Measurements from ENCODE around the gene DNAJA3.

DNAJA3 gene

DNA sequence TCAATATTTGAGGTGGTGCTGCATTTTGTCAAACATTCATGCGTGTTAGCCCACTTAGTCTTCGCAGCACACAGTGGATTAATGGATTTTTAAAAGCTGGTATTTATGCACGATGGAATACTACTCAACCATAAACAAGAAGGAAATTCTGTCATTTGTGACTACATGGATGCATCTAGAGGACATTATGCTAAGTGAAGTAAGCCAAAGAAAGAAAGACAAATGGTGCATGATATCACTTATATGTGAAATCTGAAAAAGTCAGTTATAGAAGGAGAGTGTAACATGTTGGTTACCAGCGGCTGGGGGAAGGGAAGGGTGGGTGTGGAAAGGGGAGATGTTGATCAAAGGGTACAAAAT lies 73.5 kb downstream of the DNAJA3 start:
- H3K4me1 ChIP-seq, result peaks cover 5% of the 10 kb centered on the region
- no peak overlapping the region for H3K9ac ChIP-seq

DNA sequence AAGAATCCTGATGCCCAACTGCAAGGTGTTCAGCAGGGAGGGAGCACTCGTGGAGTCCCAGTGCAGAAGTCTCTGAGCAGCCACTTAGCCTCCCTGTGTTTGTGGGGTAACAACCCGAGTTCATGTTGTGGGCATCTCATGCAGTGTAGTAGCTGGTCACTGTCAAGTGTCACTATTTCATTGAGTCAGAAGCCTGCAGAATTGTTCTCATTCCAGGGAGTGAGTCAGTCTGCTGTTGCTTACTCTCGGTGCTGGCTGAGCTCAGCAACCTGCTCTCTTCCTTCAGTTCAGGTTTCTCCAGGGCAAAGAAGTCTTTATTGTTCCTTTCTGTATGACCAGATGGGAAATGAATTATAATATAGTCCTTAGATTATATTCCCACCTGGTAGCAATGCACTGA lies 74.6 kb downstream of the DNAJA3 start:
- Histone ChIP-seq H3K9me3 (ENCODE audit: control insufficient read depth, low read length) (no peaks in the 10 kb centered on the region), H3K27me3 (ENCODE audit: control insufficient read depth, insufficient read depth, low read length) (no peaks in the 10 kb centered on the region), H3K4me2 (ENCODE audit: low read length) (no peak overlapping the region), H3K27ac (no peak overlapping the region), H3K36me3 (ENCODE audit: control insufficient read depth, insufficient read depth, low read length) (no peaks in the 10 kb centered on the region), H2AFZ (no peak overlapping the region), H3K4me3 (ENCODE audit: low read depth, low read length) (no peak overlapping the region), H3K9ac (no peak overlapping the region), H3K79me2 (peaks cover 7% of the 10 kb centered on the region), H3K4me1 (peaks cover 5% of the 10 kb centered on the region)
- TF ChIP-seq, protein P1, sequence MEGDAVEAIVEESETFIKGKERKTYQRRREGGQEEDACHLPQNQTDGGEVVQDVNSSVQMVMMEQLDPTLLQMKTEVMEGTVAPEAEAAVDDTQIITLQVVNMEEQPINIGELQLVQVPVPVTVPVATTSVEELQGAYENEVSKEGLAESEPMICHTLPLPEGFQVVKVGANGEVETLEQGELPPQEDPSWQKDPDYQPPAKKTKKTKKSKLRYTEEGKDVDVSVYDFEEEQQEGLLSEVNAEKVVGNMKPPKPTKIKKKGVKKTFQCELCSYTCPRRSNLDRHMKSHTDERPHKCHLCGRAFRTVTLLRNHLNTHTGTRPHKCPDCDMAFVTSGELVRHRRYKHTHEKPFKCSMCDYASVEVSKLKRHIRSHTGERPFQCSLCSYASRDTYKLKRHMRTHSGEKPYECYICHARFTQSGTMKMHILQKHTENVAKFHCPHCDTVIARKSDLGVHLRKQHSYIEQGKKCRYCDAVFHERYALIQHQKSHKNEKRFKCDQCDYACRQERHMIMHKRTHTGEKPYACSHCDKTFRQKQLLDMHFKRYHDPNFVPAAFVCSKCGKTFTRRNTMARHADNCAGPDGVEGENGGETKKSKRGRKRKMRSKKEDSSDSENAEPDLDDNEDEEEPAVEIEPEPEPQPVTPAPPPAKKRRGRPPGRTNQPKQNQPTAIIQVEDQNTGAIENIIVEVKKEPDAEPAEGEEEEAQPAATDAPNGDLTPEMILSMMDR (IDR thresholded peaks at IDR 0.05), result no peak

More for the DNA sequence above, 73.5 kb downstream of the DNAJA3 start:
- no peak overlapping the region for H2AFZ ChIP-seq
- no peaks in the 10 kb centered on the region for H3K9me3 ChIP-seq (ENCODE audit: control insufficient read depth, low read length)
- no peak overlapping the region for H3K4me3 ChIP-seq (ENCODE audit: low read depth, low read length)
- H3K27ac ChIP-seq, result no peak overlapping the region
- H3K79me2 ChIP-seq, result peaks cover 7% of the 10 kb centered on the region
- H3K36me3 ChIP-seq (ENCODE audit: control insufficient read depth, insufficient read depth, low read length), result no peaks in the 10 kb centered on the region
- no peaks in the 10 kb centered on the region for H3K27me3 ChIP-seq (ENCODE audit: control insufficient read depth, insufficient read depth, low read length)
- no peak overlapping the region for H3K4me2 ChIP-seq (ENCODE audit: low read length)
- TF ChIP-seq, protein P1 (IDR thresholded peaks at IDR 0.05), result no peak

DNA sequence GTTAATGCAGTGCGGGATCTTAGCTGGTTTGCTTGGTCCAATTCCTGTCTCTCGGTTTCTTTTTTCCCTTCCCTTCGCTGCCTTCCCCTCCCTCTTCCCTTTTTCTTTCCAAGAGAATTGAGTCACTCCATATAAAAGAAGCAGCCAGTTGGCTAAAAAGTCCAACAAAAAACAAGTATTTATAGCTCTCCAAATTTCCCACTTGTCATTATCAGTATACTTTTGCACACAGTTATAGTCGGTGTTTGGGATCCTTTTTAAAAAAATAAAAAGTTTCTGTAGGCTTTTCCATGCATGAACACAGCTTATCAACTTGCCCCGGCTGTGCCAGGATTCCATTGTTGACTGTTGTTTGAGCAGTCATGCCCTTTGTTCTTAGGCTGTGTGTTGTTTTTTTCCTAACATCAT lies 75.4 kb downstream of the DNAJA3 start:
- no peak overlapping the region for H2AFZ ChIP-seq
- H3K79me2 ChIP-seq, result peaks cover 7% of the 10 kb centered on the region
- peaks cover 5% of the 10 kb centered on the region for H3K4me1 ChIP-seq
- TF ChIP-seq, protein P1 (IDR thresholded peaks at IDR 0.05), result no peak
- H3K27ac ChIP-seq, result no peak overlapping the region
- no peaks in the 10 kb centered on the region for H3K9me3 ChIP-seq (ENCODE audit: control insufficient read depth, low read length)
- no peaks in the 10 kb centered on the region for H3K27me3 ChIP-seq (ENCODE audit: control insufficient read depth, insufficient read depth, low read length)
- H3K4me2 ChIP-seq (ENCODE audit: low read length), result no peak overlapping the region
- H3K9ac ChIP-seq, result no peak overlapping the region
- H3K4me3 ChIP-seq (ENCODE audit: low read depth, low read length), result no peak overlapping the region
- no peaks in the 10 kb centered on the region for H3K36me3 ChIP-seq (ENCODE audit: control insufficient read depth, insufficient read depth, low read length)

DNA sequence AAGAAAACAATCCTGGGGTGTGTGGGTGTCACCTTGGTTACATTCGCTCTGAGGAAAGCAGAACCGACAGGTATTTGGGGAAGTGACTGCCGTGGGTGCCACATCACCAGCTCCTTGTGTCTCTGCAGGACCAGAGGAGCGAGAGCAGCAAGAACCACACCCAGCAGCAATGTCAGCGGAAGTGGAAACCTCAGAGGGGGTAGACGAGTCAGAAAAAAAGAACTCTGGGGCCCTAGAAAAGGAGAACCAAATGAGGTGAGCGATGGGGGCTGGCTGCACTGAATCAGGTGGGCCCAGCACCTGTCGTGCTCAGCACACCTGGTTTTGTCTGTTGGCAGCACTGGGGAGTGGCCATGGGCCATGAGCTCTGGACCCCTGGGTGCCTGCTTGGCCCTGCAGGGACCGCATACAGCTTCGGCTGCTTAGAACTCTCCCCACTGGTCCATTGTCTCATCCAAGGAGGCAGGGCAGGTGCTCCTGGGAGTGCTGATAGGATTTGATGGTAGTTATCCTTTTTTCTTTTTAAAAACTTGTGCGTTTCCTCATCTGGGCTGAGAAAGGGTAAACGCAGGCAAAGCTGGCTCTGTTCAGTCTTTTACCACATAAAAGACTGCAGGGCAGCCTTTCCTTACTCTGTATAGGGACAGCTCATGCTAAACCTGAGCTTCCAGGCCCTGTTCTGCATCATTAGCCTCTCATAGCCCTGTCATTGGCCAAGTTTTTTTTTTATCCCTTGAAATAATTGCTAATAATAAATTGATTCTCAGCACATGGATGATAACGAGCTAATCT lies 79.9 kb downstream of the DNAJA3 start:
- H3K9ac ChIP-seq, result no peak overlapping the region
- no peak overlapping the region for H3K27ac ChIP-seq
- H3K4me3 ChIP-seq (ENCODE audit: low read depth, low read length), result no peak overlapping the region
- TF ChIP-seq, protein P1 (IDR thresholded peaks at IDR 0.05), result no peak
- no peak overlapping the region for H3K4me2 ChIP-seq (ENCODE audit: low read length)
- no peak overlapping the region for H2AFZ ChIP-seq
- H3K4me1 ChIP-seq, result no peaks in the 10 kb centered on the region
- H3K9me3 ChIP-seq (ENCODE audit: control insufficient read depth, low read length), result no peaks in the 10 kb centered on the region
- H3K79me2 ChIP-seq, result peaks cover 3% of the 10 kb centered on the region
- no peaks in the 10 kb centered on the region for H3K27me3 ChIP-seq (ENCODE audit: control insufficient read depth, insufficient read depth, low read length)
- H3K36me3 ChIP-seq (ENCODE audit: control insufficient read depth, insufficient read depth, low read length), result no peaks in the 10 kb centered on the region
